Trophoblast cell (in vitro differentiated cells and primary cell): ENCODE data around the gene HIVEP3.

Experiments
- DNase-seq, 2 donors: peaks; one replicate each; pipeline ENCODE4 v3.0.0-alpha.2; 2016
- H2AFZ ChIP-seq: 2 replicates; pipeline ENCODE4 v1.6.1; 2013; ENCODE audit warnings: low read length, moderate library complexity, mild to moderate bottlenecking; ENCODE audit not compliant: insufficient read depth, poor library complexity
- H2AK5ac ChIP-seq: 2 replicates; pipeline ENCODE4 v1.6.1; 2013; ENCODE audit warnings: mild to moderate bottlenecking, low read length
- H2BK120ac ChIP-seq: 2 replicates; pipeline ENCODE4 v1.6.1; 2013; ENCODE audit warnings: low read length, mild to moderate bottlenecking, moderate library complexity; ENCODE audit not compliant: insufficient read depth, poor library complexity
- H2BK12ac ChIP-seq: 2 replicates; pipeline ENCODE4 v1.6.1; 2013; ENCODE audit warnings: mild to moderate bottlenecking, low read length, moderate library complexity
- H2BK5ac ChIP-seq: 2 replicates; pipeline ENCODE4 v1.6.1; 2013; ENCODE audit warnings: low read length, low read depth, moderate library complexity, mild to moderate bottlenecking; ENCODE audit not compliant: poor library complexity
- H3K14ac ChIP-seq: 2 replicates; pipeline ENCODE4 v1.6.1; 2013; ENCODE audit warnings: mild to moderate bottlenecking, low read length
- H3K18ac ChIP-seq: 2 replicates; pipeline ENCODE4 v1.6.1; 2013; ENCODE audit warnings: mild to moderate bottlenecking, low read length
- H3K23ac ChIP-seq: 2 replicates; pipeline ENCODE4 v1.6.1; 2013; ENCODE audit warnings: low read length
- H3K27ac ChIP-seq: 2 replicates; pipeline ENCODE4 v1.5.1; 2013; ENCODE audit warnings: low read depth, mild to moderate bottlenecking, inconsistent platforms, low read length, moderate library complexity
- H3K27me3 ChIP-seq: 2 replicates; pipeline ENCODE4 v1.6.1; 2013; ENCODE audit warnings: inconsistent platforms, mild to moderate bottlenecking, low read length, moderate library complexity; ENCODE audit not compliant: insufficient read depth
- H3K36me3 ChIP-seq, 2 experiments: 1 replicate in 1 of 2; 2 replicates in 1 of 2; pipeline ENCODE4 v1.6.1; 2013; ENCODE audit warnings: low read length in 2 of 2, mild to moderate bottlenecking in 2 of 2, moderate library complexity in 1 of 2; ENCODE audit not compliant: insufficient read depth in 2 of 2, control insufficient read depth in 1 of 2
- H3K4ac ChIP-seq: 2 replicates; pipeline ENCODE4 v1.6.1; 2013; ENCODE audit warnings: low read depth, mild to moderate bottlenecking, low read length, moderate library complexity
- H3K4me1 ChIP-seq, 2 experiments: 1 replicate in 1 of 2; 2 replicates in 1 of 2; pipeline ENCODE4 v1.6.1; 2013; ENCODE audit warnings: low read length in 2 of 2, mild to moderate bottlenecking in 2 of 2, moderate library complexity in 1 of 2; ENCODE audit not compliant: insufficient read depth in 2 of 2, control insufficient read depth in 1 of 2
- H3K4me2 ChIP-seq: 2 replicates; pipeline ENCODE4 v1.6.1; 2013; ENCODE audit warnings: inconsistent platforms, mild to moderate bottlenecking, low read length, moderate library complexity
- H3K4me3 ChIP-seq: 2 replicates; pipeline ENCODE4 v1.5.1; 2013; ENCODE audit warnings: mild to moderate bottlenecking, low read depth, low read length, inconsistent platforms
- H3K79me1 ChIP-seq: one replicate; pipeline ENCODE4 v1.6.1; 2013; ENCODE audit warnings: low read length
- H3K79me2 ChIP-seq: 2 replicates; pipeline ENCODE4 v1.6.1; 2013; ENCODE audit warnings: low read length, mild to moderate bottlenecking; ENCODE audit not compliant: control insufficient read depth, insufficient read depth, poor library complexity
- H3K9ac ChIP-seq: 2 replicates; pipeline ENCODE4 v1.6.1; 2013; ENCODE audit warnings: mild to moderate bottlenecking, low read length
- H3K9me3 ChIP-seq: 2 replicates; pipeline ENCODE4 v1.6.1; 2013; ENCODE audit warnings: low read depth, mild to moderate bottlenecking, control low read depth, inconsistent platforms, low read length; ENCODE audit not compliant: insufficient read depth
- H4K12ac ChIP-seq: 2 replicates; pipeline ENCODE4 v1.6.1; 2013; ENCODE audit warnings: low read depth, mild to moderate bottlenecking, low read length, moderate library complexity
- H4K8ac ChIP-seq: 2 replicates; pipeline ENCODE4 v1.6.1; 2013; ENCODE audit warnings: low read depth, mild to moderate bottlenecking, low read length, moderate library complexity
- H4K91ac ChIP-seq: one replicate; pipeline ENCODE4 v1.6.1; 2013; ENCODE audit warnings: low read depth, mild to moderate bottlenecking, low read length, moderate library complexity
- WGBS: extraction: QIAGEN DNeasy Blood & Tissue Kit; methylation state at CpG from one replicate; pipeline ENCODE4 v1.1.7; 2013; ENCODE audit warnings: missing lambda C conversion rate; ENCODE audit not compliant: insufficient read length, insufficient coverage; ENCODE audit errors: extremely low coverage; 5-methylcytosine and 5-hydroxymethylcytosine counted together

HIVEP3 gene

DNA sequence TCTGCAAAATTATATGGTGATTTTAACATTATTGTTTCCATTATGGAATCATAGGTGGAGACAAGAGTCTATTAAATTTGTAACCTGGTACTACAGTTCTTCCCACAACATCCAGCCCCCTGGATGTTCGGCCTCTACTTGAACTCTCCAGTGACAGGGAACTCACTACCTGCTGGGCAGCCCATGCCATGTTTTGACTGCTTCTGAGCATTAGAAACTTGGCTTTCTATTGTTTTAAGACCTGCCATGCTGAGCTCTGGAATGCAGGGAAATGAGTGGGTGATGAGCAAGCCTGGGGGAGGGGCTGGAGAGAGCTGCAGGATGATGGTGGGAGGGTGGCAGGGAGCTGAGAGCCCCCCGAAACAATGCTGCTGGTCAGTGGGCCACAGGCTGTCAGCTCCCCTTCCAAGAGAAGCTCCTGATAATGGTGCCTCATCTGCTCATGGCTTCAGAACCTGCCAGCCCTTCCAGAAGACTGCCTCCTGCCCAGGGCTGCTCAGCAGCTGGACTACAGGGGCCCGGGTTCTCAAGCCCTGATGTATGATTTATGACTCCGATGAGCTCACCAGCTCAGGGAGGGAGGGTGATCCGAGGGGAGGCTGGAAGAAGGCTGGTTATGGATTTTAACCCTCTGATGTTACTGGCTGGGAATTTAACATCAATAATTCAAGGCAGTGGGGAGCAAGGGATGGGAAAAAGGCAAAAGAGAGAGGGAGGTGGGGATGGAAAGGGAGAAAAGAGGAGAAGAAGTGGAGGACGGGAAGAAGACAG, 205.0 kb downstream of the HIVEP3 start:
- no peak overlapping the region for H2BK12ac ChIP-seq
- peak overlapping the region; percentile 34 for H3K4me2 ChIP-seq
- H3K27ac ChIP-seq, result no peak overlapping the region
- H3K4me1 ChIP-seq, result peaks cover 0 to 4% of the 10 kb centered on the region in 2 experiments
- no peak overlapping the region for H3K9ac ChIP-seq
- no peak overlapping the region for H4K12ac ChIP-seq
- H2AK5ac ChIP-seq, result no peak overlapping the region
- DNase-seq, result no peak
- H3K4ac ChIP-seq, result no peak overlapping the region
- H2AFZ ChIP-seq, result no peak overlapping the region
- no peak overlapping the region for H3K18ac ChIP-seq
- H4K91ac ChIP-seq, result no peak overlapping the region
- no peak overlapping the region for H2BK120ac ChIP-seq
- 100% methylated on average over 1 of the region's 6 CpGs for WGBS
- no peak overlapping the region for H3K14ac ChIP-seq
- no peaks in the 10 kb centered on the region for H3K27me3 ChIP-seq
- no peaks in the 10 kb centered on the region for H3K9me3 ChIP-seq
- H4K8ac ChIP-seq, result no peak overlapping the region
- no peaks in the 10 kb centered on the region for H3K79me1 ChIP-seq
- H3K36me3 ChIP-seq, result no peaks in the 10 kb centered on the region
- H2BK5ac ChIP-seq, result no peak overlapping the region
- no peaks in the 10 kb centered on the region for H3K79me2 ChIP-seq
- H3K23ac ChIP-seq, result no peak overlapping the region
- no peak overlapping the region for H3K4me3 ChIP-seq

DNA sequence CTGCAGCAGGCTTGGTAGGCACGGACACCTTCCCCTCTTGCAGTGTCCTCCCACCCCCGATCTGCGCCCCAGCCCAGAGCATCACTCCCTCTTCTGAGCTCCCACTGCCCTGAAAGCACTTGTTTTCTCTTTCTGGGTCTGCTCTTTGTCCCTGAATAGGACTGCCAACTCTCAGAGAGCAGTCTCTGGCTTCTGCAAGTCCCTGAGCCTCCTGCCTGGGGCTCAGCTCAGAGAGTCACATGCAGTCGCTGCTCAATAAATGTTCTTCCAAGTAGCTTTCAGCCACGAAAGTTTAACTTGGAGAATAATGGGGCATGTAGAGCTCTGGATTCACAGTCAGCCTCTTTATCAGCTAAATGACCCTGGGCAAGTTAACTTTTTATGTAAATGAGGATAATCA, 205.6 kb downstream of the HIVEP3 start:
- Histone ChIP-seq H2BK120ac (no peak overlapping the region), H3K4me1 (peaks cover 0 to 4% of the 10 kb centered on the region in 2 experiments), H3K23ac (no peak overlapping the region), H3K79me1 (no peaks in the 10 kb centered on the region), H2AFZ (no peak overlapping the region), H3K4me3 (no peak overlapping the region), H3K27ac (no peak overlapping the region), H3K4ac (no peak overlapping the region), H3K14ac (no peak overlapping the region), H4K91ac (no peak overlapping the region), H3K18ac (no peak overlapping the region), H3K79me2 (no peaks in the 10 kb centered on the region), H4K8ac (no peak overlapping the region), H2BK12ac (no peak overlapping the region), H2AK5ac (no peak overlapping the region), H3K36me3 (no peaks in the 10 kb centered on the region), H2BK5ac (no peak overlapping the region), H3K4me2 (no peak overlapping the region), H4K12ac (no peak overlapping the region), H3K9ac (no peak overlapping the region), H3K27me3 (no peaks in the 10 kb centered on the region), H3K9me3 (no peaks in the 10 kb centered on the region)
- DNase-seq, result no peak
- WGBS, result no CpG with 5 or more reads among the region's 5 CpGs

DNA sequence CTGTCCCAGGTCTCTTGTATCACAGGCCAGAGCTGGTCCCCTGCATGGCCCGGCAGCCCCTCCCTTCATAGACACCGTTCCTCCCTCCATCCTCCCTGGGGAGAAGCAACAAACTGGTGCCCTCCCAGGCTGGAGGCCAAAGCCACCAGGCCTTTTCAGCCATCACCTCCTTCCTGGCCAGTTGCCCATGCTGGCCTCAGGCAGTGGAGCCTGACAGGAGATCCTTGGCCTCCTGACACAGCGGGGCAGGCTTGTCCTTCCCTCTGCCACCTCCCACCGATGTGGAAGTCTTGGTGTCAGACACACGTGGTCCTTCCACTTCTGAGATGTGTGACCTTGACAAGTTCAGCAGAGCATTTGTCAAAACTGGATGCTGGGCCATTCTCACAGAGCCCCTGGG, 206.0 kb downstream of the HIVEP3 start:
- no peak overlapping the region for H4K12ac ChIP-seq
- H4K91ac ChIP-seq, result no peak overlapping the region
- H3K4ac ChIP-seq, result no peak overlapping the region

DNA sequence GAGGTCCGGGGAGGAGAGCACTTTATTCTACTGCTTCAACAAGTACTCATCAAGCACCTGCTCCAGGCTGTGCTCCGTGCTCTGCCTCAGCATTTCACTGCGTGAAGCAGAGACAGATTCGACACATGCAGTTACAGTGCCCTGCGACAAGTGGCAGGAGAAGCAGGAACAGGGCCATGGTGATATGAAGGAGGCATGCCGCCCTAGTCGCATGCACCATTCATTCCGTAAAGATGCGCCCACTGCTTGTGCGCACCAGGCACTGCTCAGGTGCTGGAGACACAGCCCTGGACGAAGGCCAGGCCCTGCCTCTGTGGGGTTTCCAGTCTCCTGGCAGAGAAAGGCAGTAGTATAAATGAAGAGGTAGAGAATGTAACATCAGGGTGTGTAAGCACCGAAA, 206.6 kb downstream of the HIVEP3 start:
- no peak for DNase-seq

More for the DNA sequence above, 206.0 kb downstream of the HIVEP3 start:
- no peak overlapping the region for H3K18ac ChIP-seq
- H3K79me1 ChIP-seq, result no peaks in the 10 kb centered on the region
- no peaks in the 10 kb centered on the region for H3K27me3 ChIP-seq
- H2BK12ac ChIP-seq, result peak overlapping the region; percentile 32
- WGBS, result no CpG with 5 or more reads among the region's 5 CpGs
- H3K23ac ChIP-seq, result no peak overlapping the region
- H3K36me3 ChIP-seq, result no peaks in the 10 kb centered on the region
- no peak overlapping the region for H2AFZ ChIP-seq
- no peak overlapping the region for H3K4me2 ChIP-seq
- H4K8ac ChIP-seq, result no peak overlapping the region
- no peak overlapping the region for H3K27ac ChIP-seq
- no peak overlapping the region for H3K14ac ChIP-seq
- no peak for DNase-seq
- peak overlapping the region; percentile 57 for H2AK5ac ChIP-seq
- no peak overlapping the region for H3K4me3 ChIP-seq
- peaks cover 0 to 4% of the 10 kb centered on the region in 2 experiments for H3K4me1 ChIP-seq
- no peak overlapping the region for H3K9ac ChIP-seq
- H3K9me3 ChIP-seq, result no peaks in the 10 kb centered on the region
- H3K79me2 ChIP-seq, result no peaks in the 10 kb centered on the region
- H2BK120ac ChIP-seq, result no peak overlapping the region
- no peak overlapping the region for H2BK5ac ChIP-seq

More for the DNA sequence above, 206.6 kb downstream of the HIVEP3 start:
- Histone ChIP-seq H3K23ac (no peak overlapping the region), H2BK120ac (no peak overlapping the region), H2AK5ac (no peak overlapping the region), H3K4me1 (peaks cover 0 to 4% of the 10 kb centered on the region in 2 experiments), H3K79me1 (no peaks in the 10 kb centered on the region), H4K91ac (no peak overlapping the region), H3K36me3 (no peaks in the 10 kb centered on the region), H4K8ac (no peak overlapping the region), H3K27me3 (no peaks in the 10 kb centered on the region), H3K4me2 (no peak overlapping the region), H3K79me2 (no peaks in the 10 kb centered on the region), H3K4ac (no peak overlapping the region), H3K9me3 (no peaks in the 10 kb centered on the region), H3K27ac (no peak overlapping the region), H3K18ac (no peak overlapping the region), H2BK5ac (no peak overlapping the region), H2BK12ac (no peak overlapping the region), H3K4me3 (no peak overlapping the region), H2AFZ (no peak overlapping the region), H4K12ac (no peak overlapping the region), H3K14ac (no peak overlapping the region), H3K9ac (no peak overlapping the region)
- WGBS, result no CpG with 5 or more reads among the region's 12 CpGs
